GM20431 (cell line): ENCODE data around the gene FAT1.

ENCODE experiments used
- in situ Hi-C: fragments of 300-500 bp; cut with MseI, MboI; formaldehyde crosslinking; loops from one replicate; pipeline ENCODE4 v1.15.0; 2020; ENCODE audit warnings: low sequenced_read_pairs; ENCODE audit not compliant: unreplicated experiment

The FAT1 gene

DNA sequence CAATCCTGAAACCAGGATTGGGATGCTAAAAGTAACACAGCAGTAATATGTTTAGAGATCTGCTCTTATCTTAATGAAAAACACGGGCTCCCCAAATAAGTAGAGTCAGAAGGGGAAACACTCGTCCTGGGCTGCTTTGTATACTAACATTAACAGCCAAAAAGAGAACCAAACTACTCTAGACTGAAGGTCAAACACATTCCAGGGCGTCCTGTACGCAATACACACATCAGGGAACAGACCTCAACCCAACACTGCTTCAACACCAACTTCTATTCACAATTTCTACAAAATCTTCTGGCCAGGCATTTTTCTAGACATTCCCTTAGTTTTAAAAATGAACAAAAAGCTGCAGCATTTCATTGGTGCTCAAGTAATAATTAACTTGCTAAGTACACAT, 21.4 kb downstream of the FAT1 start:
- in situ Hi-C loops, result no loop called here

DNA sequence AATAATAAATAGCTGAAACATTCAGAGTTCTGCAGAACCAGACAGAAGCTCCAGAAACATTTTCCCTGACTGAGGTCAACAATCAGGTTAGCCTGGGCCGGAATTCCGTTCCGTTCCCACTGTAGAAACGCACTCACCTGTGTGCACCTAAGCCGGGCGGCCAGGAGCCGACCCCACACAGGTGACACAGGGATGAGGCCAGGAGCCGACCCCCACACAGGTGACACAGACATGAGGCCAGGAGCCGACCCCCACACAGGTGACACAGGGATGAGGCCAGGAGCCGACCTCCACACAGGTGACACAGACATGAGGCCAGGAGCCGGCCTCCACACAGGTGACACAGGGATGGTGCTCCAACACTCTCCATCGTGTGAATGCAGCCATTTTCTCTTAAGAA, 21.9 kb downstream of the FAT1 start:
- in situ Hi-C loops, result no loop called here

DNA sequence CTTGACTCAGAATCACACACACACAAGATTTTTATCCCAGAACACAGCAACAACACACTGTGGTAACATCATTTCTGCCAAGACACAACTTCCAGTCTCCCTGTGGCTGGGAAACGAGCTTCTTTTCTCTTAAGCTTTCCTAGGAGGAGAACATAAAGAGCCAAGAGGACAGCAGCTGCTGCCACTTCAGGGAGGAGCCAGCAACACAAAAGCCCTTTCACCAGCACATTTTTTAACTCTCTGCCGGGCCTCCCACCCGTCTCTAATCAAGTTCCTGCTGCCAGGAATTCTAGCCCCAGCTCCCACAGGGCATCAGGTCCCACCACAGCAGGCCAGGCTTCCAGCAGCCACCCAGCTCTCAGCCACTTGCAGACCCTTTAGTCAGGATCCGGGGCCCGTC, 22.4 kb downstream of the FAT1 start:
- in situ Hi-C loops, result no loop called here

DNA sequence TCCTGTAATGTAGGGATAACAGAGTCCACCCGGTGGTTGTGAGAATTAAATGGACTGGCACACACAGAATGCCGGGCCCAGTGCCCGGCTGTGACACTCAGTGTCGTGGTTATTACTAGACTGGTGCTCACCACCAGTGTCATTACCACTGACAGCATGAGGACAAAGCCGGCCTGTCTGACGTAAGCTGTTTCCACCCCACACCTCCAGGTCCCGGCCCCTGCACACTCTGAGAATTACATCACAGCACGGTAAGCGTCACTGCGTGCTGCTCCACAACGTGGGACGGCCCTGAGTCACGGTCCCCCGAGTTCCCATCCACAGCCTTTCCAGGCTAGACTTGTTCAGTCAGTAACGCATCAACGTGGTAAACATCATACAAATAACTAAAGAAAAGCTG, 22.9 kb downstream of the FAT1 start:
- in situ Hi-C loops, result no loop called here

DNA sequence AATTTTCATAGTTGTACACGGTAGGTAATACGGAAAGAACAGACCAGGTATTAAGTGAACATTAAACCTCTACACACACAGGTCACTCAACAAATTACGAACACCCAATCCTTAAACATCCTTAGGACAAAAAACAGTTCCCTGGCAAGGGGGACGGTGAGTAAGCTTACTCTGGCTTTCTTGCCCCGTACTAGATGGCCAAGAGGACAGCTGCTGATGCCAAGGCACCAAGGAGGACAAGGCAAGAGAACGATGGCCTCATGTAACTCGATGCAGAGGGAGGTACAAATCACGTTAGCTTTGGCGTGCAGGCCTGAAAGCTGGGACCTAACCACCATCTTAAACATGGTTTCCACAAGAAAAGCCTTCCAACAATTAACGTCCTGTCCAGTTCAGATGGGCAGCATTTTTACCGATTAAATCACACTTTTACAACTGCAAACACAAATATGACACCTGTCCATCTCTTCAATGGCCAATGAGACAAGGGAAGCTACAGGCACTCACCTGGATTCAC, 23.7 kb downstream of the FAT1 start:
- in situ Hi-C loops, result no loop called here

DNA sequence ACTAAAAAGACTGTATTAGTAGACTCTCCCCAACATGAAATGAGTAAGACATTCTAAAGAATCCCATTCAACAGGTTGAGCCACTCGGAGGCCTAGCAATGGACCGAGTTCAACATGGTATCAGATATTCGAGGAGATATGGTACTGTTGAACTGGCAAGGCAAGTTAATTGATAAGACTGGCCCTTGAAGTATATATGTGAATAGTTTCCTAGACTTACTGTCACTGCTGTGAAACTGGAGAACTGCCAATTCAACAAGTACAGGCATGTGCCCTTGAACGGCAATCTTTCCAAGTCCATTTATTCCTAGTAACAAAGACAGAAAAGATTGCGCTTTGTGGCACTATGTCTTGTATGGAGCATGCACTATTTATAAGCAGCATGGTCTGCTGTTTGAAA, 24.4 kb downstream of the FAT1 start:
- in situ Hi-C loops, result no loop called here

DNA sequence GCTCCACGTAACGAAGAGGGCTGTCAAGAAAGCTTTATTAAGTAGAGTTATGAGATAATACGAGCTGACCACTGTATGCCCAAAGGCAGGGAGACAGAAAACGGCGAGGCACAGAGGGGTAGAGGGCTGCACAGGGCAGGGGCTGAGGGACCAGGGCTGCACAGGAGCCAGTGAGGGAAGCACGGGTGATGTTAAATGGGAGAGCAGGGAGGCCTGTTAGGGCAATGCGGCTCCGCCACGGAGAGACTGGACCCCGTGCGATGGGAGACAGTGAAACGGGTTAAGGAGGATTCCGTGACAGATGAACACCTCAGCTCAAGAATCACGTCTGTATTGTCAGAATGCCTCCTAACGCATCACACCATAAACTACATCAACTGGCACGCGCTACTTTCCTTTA, 25.1 kb downstream of the FAT1 start:
- in situ Hi-C loops, result no loop called here

DNA sequence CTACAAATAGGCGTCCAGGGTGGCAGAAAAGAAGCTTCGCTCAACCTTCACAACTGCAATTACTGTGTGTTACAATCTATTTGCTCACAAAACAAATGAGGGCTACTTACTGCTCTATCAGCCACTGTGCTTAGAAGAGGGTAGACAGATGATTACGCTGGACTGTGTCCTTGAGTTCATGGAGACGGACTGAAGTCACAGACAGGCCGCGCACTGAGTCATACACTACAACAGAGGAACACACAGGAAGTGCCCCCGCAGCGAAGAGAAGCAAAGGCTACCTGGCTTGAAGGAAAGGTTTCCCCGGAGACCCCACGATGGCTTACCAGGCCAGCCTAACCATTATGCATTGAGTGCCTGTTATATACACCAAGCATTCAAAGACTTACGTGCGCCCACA, 25.6 kb downstream of the FAT1 start:
- in situ Hi-C loops, result no loop called here

DNA sequence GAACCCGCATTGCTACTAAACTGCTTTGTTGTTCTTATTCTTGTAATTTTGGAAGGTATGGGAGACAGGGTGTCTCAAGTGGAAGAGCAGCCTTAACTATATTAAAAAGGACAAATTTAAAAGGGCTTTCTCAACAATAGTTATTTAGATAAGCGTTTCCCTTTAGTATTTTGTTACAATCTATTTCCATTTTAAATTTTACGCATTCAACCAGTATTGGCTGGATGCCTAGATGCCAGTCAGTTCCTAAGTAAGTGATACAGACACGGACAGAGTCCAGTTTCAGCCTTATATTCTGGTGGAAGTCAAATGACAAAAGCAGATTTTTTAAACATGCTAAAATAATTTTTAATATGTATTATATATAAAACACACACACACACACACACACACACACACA, 28.3 kb downstream of the FAT1 start:
- in situ Hi-C loops, result no loop called here

DNA sequence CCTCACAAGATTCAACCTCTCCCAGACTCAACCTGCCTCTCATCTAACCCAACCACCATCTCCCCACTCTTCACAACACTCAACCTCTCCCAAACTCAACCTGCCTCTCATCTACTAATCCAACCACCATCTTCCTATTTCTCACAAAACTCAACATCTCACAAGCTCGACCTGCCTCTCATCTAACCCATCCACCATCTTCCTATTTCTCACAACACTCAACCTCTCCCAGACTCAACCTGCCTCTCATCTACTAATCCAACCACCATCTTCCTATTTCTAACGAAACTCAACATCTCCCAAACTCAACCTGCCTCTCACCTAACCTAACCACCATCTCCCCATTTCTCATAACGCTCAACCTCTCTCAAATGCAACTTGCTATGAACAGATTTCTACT, 29.8 kb downstream of the FAT1 start:
- in situ Hi-C loops, result no loop called here

DNA sequence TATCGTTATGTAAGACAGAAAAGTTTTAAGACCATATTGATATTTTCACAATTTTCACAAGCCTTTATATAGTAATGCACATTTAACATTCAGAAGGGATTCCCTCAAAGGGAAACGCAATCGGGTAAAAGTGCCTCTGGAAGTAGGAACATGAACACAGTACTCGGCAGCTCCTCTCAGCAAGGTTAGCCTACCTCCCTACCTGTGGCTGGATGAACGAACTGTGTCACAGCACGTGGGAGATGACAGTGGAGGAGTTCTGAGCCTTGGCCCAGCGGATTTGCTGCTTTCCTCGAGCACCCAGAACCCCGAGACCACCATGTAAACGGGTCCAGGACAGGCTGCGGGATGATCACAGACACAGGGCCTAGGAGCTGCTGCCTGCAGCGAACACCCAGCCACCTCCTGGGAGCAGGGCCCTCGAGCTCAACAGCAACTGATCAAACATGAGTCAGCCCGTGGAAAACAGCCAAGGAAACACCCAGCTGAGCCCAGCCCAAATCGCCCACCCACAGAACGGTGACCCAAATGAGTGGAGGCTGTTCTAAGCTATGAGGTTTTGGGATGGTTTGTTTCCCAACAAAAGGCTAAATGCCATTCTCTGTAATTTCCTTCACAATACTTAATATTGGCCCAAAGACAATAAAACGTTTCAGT, 30.4 kb downstream of the FAT1 start:
- in situ Hi-C loops, result no loop called here

DNA sequence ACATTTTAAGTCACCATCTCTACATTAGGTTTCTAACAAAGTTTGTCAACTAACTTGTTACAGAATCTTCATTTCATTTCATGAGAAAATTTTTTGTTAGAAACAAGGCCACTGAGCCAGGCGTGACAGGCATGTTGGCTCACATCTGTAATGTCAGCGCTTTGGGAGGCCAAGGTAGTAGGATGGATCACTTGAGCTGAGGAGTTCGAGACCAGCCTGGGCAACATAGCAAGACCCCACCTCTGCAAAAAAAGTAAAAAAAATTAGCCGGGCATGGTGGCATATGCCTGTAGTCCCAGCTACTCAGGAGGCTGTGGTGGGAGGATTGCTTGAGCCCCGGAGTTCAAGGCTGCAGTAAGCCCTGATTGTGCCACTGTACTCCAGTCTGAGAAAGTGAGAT, 32.3 kb downstream of the FAT1 start:
- in situ Hi-C loops, result no loop called here

DNA sequence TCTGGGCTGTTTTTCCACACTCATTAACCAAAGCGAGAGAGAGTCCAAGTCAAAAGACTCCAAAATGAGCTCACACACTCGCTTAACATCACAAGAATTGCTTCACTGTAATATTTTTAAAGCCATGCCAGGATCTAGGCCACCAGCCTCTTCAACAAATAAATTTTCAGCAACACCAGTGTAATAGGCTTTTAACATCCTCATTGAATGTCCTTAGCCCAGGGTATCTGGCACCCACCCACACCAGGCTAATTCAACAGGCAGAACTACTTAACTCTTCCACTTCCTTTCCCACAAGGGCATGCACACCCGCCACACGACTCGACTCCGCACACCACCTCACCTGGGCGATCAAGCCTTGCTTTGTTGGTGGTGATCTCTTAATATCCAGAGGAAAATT, 34.2 kb downstream of the FAT1 start:
- in situ Hi-C loops, result no loop called here

DNA sequence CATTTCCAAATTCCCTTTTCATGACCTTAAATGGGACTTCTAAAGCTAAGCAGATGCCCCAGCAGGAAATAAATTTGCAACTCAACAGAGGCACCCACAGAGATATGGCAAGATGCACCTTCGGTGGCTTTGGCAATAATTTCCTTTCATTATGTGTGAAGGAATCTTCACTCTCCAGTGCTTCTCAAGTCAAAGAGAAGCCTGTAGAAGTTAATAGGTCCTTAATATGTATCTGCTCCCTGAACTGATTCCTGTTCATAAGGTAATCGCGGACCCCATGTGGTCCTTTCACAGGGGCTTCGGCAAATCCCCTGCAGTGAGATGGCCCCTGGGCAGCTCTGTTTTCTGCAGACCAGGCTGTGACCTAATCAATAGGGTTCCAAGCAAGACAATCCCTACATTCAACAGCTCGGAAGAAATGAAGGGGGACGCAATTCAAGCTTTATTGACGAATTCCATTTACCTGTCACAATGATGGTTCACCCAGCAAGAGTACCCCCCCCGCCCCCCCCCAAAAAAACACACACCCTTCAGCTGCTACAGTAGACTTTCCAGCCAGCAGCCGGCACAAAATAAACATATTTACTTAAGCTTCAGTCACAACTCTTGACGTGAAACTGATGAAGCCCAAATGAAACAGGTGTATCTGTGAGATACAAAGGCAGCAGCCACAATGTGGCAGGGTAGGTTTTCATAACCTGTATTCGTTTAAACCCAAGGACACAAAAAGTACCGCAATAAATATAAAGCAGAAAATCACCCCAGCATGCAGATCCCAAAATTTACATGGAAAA, 35.3 kb downstream of the FAT1 start:
- in situ Hi-C loops, result no loop called here

DNA sequence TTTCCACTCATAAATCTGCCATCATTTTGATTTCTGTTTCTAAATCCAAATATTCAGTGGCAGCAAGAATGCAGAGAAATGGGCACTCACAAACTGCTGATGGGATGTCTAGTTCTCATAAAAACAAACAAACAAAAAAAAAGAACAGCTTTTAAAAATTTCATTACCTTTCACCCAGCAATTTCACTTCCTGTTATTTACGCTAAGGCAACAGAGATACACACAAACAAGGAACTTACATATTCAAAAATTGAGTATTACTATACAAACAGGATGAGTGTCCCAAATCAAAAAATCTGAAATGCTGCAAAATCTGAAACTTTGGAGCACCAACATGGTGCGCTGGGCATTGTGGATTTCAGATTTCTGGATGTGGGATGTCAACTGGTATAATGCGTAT, 36.4 kb downstream of the FAT1 start:
- in situ Hi-C loops, result no loop called here

DNA sequence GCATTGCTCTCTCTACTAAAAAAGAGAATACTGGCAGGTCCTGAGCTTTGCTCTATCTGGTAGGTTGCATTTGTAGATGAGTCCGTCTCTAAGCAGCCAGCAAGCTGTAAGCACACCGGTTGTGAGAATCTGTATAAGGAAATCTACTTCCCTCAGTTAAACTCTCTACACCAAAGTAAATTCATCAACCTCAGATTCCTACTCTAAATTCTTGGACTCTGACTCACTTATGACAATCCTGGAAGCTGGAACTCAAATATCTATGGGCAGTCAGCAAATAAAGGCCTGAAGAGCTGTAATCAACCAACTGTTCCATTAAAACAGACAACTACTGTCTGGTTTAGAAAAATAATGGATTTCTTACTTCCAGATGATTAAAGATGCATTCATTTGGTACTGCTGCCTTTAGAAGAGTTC, 37.9 kb downstream of the FAT1 start:
- in situ Hi-C loops, result no loop called here

DNA sequence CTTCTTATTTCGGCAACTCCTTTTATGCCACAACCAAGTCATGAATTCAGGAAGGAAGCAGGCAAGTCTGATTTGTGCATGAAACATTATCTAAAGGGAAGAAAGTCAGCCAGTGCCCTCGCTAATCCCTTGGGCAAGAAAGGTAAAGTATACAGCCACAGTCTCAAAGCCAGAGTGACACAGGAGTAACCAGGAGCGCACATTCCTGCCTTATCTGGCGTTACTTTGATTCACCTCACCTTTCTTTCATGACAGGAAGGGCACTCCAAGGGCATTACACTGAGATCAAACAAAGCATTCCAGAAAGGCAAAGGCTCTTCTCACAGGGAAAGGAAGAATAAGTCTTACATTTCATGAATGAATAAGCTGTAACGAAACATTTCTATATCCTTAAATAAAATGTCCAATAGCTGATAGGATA, 38.8 kb downstream of the FAT1 start:
- in situ Hi-C loops, result no loop called here

DNA sequence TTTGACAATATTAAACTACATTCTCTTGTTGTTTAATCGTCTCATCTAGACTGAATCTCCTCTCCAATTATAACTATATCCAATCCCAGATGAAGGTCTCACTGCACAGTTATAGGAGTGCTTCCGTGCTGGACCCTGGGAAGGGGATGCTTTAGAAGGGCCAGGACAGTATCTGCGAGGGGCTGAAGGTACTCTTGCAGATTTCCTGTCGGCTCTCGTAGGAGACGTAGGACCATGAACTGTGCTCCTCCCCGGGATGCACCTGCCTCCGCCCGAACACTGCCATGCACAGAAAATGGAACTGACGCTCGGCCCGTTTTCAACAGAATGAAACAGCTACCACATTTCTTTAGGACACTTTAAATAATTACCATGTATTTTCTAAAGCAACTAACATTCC, 39.4 kb downstream of the FAT1 start:
- in situ Hi-C loops, result no loop called here

DNA sequence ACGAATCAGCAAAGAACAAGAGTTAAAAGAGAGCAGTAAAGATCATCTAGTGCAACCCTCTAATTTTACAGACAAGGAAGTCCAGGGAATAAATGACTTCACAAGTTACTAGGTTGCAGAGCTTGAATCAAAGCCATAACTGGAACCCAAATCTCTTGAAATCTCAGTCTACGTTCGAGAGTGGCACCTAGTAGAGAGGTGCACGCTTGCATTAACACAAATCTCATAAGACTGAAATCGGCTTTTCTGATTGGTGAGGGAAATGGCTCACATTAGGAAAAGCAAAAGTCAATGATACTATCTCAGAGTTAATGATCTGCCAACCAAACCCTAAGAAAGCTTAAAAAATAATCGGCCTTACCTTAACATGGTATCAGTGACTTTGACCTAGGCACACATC, 43.0 kb downstream of the FAT1 start:
- in situ Hi-C loops, result no loop called here

DNA sequence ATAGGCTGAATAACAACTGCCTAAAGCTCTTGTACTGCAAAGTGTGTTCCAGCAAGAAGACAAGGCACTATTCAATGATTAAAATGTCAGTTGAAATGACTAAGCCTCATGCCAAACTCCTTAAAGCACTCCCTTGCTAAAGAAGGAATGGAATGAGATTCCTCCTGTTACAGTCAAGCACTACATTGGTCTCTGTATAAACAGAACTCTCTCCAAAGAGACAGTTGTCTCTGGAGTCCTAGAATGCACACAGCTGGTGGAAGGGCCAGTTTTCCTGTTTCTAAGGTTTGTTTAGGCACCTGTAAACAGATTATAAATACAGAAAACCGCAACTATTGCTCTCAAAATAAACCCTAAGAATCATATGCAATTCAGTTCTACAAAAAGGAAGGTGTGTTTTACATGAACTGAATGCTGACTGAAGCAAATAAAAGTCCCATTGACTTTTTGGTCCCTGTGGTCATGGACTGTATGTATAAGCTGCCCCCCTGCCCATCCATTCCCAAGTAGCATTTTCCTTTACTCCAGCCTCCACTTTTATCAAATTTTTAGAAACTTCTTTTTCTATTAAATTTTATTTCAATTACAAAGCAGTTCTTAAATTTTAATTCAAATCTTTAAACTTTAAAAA, 47.0 kb downstream of the FAT1 start:
- in situ Hi-C loops, result no loop called here

DNA sequence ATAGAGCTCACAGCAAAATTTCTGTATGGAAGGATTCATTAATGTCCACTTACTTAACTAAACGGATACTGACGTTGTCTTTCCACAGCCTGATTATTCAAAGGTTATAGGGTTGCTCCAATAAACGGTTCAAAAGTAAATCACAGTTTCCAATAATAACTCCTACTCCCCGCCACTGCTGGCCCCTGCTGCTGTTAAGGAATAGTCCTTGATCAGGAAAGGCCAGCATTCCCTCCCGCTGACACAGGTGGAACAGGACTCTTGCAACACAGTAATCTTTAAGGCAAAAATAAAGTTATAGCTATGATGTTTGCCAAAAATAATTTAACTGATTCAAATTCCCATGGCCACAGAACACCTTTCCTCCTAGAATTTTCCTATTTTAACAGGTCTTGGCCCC, 53.9 kb downstream of the FAT1 start:
- in situ Hi-C loops, result no loop called here
